ENCODE data around the gene CHST6. TPM values are rescaled to one million over a fixed set of nuclear protein-coding genes. Genes with fewer than 3 reads are reported as not detected.
A peak's percentile ranks its signal among the peaks of the same experiment; 100 is the strongest.

The CHST6 gene
- total and polyA plus RNA-seq, 8 donors, result 1.3 to 3.9 (median 1.6) TPM

DNA sequence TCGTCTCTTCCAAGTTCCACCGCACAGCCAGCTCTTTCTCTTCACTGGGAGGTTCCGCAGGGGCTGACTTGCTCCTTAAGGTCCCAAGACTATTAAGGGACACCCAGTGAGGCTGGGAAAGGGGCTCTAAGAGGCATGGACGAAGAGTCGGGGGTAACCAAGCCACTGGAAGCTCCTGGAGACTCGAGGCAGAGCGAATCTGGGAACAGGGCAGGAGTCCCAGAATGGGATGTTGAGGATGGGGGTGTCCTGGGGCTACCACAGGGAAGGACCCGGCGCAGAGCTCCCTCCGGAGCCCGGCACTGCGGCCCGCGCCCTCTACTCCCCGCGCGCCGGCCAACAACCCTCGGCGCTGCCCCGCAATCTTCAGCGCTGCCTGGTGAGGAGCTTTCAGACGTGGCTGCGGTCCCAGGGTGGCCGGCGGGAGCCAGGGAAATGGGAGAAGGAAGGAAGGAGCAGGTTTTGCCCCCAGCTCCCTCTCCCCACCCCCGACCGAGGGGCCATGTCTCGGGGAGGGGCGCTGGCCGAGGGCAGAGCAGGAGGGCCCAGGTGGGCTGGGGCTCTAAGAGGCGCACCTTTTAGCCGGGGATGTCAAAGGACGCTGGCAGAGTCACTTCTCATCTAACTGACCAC lies 40.1 kb upstream of the CHST6 start:
- H3K4me3 ChIP-seq, result no peak overlapping the region
- ATAC-seq, result no peak
- no peaks in the 10 kb centered on the region for H3K36me3 ChIP-seq
- H3K4me1 ChIP-seq, result no peaks in the 10 kb centered on the region
- H3K9me3 ChIP-seq, result no peaks in the 10 kb centered on the region
- H3K27ac ChIP-seq, result no peak overlapping the region
- TF ChIP-seq, protein P1, sequence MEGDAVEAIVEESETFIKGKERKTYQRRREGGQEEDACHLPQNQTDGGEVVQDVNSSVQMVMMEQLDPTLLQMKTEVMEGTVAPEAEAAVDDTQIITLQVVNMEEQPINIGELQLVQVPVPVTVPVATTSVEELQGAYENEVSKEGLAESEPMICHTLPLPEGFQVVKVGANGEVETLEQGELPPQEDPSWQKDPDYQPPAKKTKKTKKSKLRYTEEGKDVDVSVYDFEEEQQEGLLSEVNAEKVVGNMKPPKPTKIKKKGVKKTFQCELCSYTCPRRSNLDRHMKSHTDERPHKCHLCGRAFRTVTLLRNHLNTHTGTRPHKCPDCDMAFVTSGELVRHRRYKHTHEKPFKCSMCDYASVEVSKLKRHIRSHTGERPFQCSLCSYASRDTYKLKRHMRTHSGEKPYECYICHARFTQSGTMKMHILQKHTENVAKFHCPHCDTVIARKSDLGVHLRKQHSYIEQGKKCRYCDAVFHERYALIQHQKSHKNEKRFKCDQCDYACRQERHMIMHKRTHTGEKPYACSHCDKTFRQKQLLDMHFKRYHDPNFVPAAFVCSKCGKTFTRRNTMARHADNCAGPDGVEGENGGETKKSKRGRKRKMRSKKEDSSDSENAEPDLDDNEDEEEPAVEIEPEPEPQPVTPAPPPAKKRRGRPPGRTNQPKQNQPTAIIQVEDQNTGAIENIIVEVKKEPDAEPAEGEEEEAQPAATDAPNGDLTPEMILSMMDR (IDR thresholded peaks at IDR 0.05), result no peak
- DNase-seq, result no peak
- intact Hi-C loops (cut with DNase I), result no loop called here
- no peaks in the 10 kb centered on the region for H3K27me3 ChIP-seq

DNA sequence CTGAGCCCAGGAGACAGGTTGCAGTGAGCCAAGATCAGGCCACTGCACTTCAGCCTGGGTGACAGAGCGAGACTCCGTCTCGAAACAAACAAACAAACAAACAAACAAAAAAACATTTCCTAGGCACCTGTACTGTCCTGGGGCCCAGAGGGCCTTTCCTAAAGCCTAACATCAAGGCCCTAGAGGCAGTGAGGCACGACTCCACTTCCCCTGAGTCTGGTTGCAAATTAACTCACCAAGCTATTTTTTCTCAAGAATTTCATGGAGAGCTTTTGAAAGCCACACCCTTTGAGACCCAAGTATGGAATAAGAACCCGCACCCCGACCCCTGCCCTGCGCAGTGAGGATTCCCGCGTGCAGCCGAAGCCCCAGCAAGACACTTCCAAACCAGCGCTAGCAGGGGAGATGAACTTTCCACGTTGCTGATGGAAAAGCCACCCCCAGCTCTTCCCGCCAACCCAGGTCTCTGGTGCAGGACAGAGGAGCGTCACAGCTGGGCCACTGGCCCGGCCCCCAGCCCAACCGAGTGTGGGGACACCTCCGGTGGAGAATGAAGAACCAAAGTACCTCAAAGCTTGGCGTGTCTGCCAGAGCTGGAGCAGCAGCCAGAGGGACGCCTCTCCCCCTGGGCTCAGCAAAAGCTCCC lies 39.4 kb upstream of the CHST6 start:
- no peak overlapping the region for H3K27ac ChIP-seq
- no peaks in the 10 kb centered on the region for H3K4me1 ChIP-seq
- no peaks in the 10 kb centered on the region for H3K9me3 ChIP-seq
- intact Hi-C loops (cut with DNase I), result no loop called here
- H3K27me3 ChIP-seq, result no peaks in the 10 kb centered on the region
- peak; percentile 39 for ATAC-seq
- no peaks in the 10 kb centered on the region for H3K36me3 ChIP-seq
- no peak overlapping the region for H3K4me3 ChIP-seq
- peak in 1 of 4 donors; percentile 30 for DNase-seq
- TF ChIP-seq, protein P1 (IDR thresholded peaks at IDR 0.05), result no peak

DNA sequence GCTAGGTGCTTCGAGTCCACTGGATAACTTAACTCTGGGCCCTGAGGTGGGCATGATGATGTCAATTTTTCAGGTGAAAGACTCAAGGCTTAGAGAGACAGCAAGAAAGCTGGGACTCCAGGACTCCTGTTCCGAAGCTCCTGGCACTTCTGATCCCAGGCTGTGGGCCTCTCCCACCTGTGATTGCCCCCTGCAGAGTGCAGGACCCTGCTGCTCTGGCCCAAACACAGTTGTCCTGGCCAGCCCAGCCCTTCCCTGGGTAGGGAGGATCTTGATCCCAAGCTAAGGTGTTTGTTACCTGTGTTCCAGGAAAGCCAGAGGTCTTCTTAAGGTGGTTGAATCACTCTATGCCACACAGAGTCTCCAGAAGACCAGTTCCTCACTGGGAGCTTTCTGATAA lies 37.5 kb upstream of the CHST6 start:
- H3K9me3 ChIP-seq, result no peaks in the 10 kb centered on the region
- ATAC-seq, result no peak
- DNase-seq, result no peak
- TF ChIP-seq, protein P1 (IDR thresholded peaks at IDR 0.05), result no peak
- H3K36me3 ChIP-seq, result no peaks in the 10 kb centered on the region
- no peaks in the 10 kb centered on the region for H3K27me3 ChIP-seq
- no peak overlapping the region for H3K27ac ChIP-seq
- intact Hi-C loops (cut with DNase I), result no loop called here
- no peaks in the 10 kb centered on the region for H3K4me1 ChIP-seq
- no peak overlapping the region for H3K4me3 ChIP-seq

- no peaks in the 10 kb centered on the region for H3K36me3 ChIP-seq
- H3K27me3 ChIP-seq, result no peaks in the 10 kb centered on the region
- no peaks in the 10 kb centered on the region for H3K4me1 ChIP-seq
- ATAC-seq, result no peak
- no peak overlapping the region for H3K4me3 ChIP-seq
- H3K9me3 ChIP-seq, result no peaks in the 10 kb centered on the region
- intact Hi-C loops (cut with DNase I), result no loop called here
- no peak overlapping the region for H3K27ac ChIP-seq
- no peak for DNase-seq
- TF ChIP-seq, protein P1 (IDR thresholded peaks at IDR 0.05), result no peak
Measured at GRCh38 chr16:75532142-75532765, 37.0 kb upstream of the CHST6 start.

- no peaks in the 10 kb centered on the region for H3K4me1 ChIP-seq
- no peaks in the 10 kb centered on the region for H3K9me3 ChIP-seq
- no peaks in the 10 kb centered on the region for H3K27me3 ChIP-seq
- TF ChIP-seq, protein P1 (IDR thresholded peaks at IDR 0.05), result no peak
- DNase-seq, result no peak
- intact Hi-C loops (cut with DNase I), result no loop called here
- H3K36me3 ChIP-seq, result no peaks in the 10 kb centered on the region
- ATAC-seq, result no peak
- no peak overlapping the region for H3K27ac ChIP-seq
- H3K4me3 ChIP-seq, result no peak overlapping the region
Measured at GRCh38 chr16:75529959-75530358, 34.7 kb upstream of the CHST6 start.
